GM18499 (cell line): ENCODE results near the gene PLEKHM1.

Source experiments
- ATAC-seq: cut with Tn5 transposase; IDR thresholded peaks from one replicate; pipeline ENCODE4 v1.9.1; 2021; ENCODE audit warnings: moderate number of reproducible peaks; ENCODE audit not compliant: insufficient read depth, unreplicated experiment

The PLEKHM1 gene

DNA sequence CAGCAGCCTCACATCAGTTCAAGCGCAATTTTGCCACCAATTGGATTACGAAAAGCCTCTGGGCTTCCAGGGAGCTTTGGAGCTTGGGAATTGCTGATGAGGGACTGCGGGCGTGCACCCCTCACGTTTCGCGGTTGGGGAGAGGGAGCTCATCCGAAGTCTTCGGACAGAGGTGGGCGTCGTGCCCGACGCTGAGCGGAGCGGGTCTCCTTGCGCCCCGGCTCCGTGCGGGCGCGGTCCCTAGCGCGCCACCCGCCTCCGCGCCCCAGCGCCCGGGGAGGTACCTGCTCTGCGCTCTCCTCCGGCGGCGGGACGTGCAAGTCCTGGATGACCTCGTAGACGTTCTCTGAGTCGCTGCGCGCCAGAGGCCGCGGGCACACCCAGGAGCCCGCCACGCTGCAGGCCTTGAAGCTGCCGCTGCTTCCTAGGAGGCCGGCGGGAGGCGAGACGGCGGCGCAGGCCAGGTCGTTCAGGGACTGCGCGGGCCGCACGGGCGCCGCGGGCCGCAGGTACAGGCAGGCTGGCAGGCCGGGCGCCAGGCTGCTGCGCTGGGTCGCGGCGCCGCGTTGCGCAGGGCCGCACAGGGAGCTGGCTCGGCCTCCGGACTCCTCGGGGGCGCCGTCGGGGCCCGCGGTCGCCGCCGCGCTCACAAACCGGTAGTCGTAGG is 61.0 kb downstream of the PLEKHM1 start:
- ATAC-seq = no peak

DNA sequence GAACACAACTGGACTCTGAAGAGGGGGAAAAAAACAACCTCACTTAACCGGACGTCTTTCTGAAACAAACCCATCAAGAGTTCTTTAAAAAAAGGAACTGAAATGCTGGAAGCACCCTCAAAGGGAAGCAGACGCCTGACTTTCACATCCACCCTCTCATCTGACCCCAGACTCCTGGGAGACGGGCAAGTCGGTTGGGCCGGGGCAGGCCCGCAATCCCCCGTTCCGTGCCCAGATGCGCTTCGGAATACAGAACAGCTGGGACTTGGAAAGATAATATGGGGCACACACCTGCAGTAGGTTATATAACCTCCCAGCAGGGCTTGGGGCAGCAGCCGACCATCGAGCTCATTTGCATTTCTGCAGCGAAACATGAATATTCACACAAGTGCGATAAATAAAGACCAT is 61.6 kb downstream of the PLEKHM1 start:
- ATAC-seq = no peak

DNA sequence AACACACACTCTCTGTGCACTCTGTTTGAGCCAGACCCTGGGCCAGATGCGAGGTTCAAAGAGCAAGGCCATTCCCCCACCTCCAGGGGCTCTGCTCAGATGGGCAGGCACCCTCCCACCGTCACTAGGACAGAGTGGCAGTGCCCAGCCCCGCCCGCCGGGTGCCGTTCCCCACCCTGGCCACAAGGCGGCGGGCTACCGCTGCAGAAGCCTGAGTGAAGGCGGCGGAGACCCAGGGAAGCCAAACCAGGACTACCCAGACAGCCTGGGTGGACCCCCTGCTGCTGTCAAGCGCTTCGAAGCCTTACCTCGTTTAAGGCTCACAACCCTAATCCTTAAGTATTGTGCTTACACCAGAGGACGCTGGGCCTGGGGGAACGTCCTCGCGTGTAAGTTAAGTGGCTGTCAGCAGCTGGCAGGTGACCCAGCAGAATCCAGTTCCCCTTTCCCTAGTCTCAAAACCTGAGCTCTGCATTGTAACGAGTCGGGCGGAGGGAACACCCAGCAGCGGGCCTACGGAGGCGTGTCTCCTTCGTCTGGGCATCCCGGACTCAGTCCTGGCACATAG is 62.4 kb downstream of the PLEKHM1 start:
- no peak for ATAC-seq

DNA sequence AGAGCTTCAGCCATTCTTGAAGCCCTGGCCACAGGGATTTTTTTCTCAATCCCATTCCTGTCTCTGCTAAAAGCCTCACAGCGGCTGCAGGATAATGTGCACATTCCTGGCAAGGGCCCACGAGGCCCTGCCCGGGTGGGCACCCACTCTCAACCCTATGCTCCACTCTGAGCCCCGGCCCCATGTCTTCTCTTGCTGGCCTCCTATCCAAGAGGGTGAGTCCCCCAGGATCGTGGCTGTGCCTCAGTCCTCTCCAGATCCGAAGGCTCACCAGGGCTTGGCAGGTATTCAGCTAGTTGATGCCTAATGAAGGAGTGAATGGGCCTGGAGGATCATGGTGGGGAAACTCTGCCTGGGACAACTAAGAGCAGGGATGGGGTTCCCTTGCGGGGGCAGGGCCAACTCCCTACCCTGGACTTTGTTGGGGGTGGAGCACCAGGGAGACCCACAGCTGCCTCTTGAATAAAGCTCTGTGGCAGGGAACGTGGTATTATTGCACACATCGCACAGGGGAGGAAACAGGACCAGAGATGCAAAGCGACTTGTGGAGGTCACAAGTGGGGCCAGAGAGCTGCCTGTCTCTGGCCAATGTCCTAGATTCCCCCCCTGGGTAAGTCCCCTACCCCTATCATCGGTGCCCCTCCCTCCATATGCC is 63.2 kb downstream of the PLEKHM1 start:
- ATAC-seq = no peak

DNA sequence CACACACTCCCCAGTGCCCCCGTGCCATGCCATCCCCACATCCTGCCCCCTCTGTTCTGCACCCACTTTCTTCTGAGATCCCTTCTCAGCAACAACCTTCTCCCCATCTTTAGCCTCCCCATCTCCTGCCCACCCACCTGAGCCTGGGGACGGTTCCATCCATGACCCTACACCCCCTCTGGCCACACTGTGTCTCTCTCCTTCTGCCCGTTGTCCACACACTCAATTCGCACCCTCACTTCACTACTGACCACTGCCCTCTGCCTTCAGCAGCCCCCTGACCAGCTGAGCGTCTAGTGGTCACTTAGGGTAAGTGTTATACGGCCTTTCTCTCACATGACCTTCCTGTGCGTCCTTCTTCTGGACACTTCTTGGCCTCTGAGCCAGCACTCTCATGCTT is 64.0 kb downstream of the PLEKHM1 start:
- ATAC-seq = no peak

DNA sequence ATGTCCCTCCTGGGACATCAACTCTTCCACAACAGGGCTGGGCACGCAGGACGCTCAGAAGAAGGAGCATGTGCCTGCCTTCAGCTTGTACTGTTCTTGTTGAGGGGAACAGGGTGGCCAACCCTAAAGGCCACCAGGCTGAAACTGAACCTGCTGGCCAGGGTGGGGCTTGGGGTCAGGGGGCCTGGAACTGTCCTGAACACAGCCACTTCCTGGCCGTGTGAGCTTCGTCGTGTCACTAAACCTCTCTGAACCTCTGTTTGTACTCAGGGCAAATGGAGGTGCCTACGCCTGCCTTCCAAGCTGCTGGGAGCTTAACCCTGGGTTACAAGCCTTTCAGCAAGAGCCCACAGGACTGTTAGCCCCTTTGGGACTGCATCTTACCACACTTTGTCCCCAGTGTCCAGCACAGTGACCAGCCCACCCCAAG is 64.5 kb downstream of the PLEKHM1 start:
- ATAC-seq = no peak

DNA sequence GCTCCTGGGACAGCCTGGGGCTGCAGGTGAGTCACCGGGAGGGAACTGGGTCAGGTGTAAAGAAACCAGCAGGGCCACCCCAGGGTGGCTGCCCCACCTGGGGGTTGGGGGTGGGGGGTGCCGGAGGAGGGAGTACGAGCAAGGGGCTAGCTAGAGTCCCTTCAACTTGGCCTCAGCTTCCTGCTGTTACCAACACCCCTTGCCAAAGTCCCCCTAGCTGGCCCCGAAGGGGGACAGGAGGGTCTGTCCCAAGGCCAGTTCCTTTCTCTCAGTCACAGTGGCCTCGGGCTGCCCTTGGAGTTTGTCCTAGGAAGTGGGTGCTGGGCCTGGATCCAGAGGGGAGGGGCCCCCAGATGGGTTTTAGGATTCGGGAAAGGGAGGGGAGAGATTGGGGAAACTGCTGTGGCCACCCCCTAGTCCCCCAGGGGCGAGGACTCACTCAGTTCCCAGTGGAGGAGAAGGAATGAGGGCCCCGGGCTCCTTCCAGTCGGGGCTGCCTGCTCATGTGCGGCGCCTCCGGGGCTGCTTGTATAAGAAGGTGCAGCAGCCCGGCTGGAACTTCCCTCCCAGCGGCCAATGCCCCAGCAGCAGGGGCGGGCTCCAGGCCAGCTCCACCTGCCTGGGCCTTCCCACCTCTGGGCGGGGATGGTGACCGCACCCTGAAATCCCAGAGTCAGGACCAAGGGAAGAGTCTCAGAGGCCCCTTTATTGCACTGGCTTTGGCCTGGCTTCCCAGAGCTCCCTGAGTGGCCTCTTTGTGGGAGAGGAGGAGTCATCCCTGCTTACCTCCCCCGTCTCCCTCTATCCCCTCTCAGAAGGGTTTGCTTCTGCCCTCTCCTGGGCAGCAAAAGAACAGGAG is 65.2 kb downstream of the PLEKHM1 start:
- ATAC-seq = no peak

DNA sequence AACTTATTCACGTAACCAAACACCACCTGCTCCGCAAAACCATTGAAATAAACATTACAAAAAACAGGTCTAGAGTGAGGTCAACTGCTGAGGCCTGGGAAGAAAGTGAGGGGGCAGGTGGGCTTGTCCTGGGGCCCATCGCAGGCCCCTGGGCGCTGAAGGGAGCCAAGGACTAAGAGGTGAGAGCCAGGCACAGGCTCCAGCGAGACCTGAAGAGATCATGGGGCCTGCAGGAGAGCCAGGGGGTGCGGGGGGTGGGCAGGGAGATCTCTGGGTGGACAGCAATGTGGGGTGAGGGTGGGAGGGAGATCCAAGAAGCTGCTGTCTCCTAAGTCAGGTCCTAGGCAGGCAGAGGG is 65.8 kb downstream of the PLEKHM1 start:
- ATAC-seq = no peak

DNA sequence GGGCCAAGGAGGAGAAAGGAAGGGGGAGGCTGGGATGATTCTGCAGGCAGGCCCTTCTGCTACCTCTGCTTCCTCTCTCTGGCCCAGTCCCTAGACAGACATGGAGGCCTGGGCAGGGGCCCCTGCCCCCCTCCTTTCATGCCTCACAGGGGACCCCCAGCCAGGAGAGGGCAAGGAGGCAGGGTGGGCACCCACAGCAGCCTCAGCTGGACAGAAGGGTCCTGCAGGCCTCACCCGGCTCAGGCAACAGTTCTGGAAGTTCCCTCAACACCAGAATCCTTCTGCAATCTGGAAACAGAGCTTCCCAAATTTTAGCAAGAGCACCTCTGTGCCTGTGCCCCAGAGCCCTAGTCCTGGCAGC is 66.6 kb downstream of the PLEKHM1 start:
- no peak for ATAC-seq

DNA sequence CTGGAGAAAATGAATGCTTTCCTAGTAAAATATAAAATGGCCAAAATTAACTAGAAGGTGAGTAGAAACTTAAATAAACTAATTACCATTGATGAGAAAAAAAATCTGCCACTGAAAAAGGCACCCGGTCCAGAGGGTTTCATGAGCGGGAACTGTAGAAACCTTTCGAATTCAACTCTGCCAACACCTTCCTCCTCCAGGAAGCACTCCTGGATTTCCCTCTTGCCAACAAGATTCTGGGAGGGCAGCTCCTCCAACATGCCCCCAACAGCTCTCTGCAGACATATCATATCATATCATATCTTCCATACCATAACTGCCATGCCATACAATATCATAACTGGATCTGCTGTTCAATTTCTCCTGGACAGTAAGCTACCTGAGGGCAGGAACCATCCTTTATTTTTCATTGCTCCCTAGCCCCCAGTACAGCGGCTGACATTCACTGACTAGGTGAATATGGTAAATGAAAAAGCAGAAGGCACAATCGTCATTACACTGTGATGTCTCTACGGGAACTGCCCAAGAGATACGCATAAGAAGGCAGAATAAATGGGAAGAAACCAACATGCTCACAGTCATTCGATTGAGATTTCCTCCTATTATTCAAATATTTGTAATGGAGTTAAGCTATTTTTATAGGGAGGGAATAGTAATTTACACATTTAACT is 67.1 kb downstream of the PLEKHM1 start:
- ATAC-seq = no peak

DNA sequence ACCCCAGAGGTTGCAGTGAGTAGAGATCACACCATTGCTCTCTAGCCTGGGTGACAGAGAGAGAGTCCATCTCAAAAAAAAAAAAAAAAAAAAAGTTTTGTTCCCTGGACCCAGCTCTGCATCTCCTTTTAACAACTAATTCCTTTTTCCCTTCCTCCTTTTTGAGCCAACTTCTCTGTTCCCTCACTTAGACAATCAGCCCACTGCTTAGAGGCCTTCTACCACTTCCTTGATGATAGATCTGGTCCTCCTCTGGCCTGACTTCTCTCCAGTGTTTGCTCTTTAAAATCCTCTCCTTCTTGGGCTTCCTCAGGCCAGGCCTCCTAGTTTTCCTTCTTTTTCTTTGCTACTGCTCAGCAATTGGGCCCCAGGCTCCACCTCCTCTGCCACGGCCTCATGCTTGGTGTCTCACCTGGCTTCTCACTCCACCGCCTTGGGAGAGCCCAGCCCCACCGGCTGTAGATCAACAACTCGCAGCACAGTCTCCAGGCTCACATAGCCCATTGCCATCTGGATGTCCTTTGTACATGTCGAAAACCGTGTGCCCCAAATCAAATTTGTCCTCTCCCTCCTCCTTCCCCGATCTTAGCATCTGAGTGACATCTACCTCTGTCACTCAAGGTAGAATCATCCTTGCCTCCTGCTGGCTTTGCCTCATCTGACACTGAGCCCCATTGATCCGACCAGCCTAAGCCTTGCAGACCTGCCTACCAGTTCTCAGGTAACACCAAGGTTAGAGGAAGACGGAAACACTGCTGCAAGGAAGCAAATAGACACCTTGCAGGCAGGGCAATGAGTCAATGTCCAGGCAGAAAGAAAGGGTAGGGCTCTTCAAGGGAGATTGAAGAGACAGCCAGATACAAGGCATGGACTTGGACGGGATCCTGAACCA is 75.3 kb downstream of the PLEKHM1 start:
- ATAC-seq = no peak

DNA sequence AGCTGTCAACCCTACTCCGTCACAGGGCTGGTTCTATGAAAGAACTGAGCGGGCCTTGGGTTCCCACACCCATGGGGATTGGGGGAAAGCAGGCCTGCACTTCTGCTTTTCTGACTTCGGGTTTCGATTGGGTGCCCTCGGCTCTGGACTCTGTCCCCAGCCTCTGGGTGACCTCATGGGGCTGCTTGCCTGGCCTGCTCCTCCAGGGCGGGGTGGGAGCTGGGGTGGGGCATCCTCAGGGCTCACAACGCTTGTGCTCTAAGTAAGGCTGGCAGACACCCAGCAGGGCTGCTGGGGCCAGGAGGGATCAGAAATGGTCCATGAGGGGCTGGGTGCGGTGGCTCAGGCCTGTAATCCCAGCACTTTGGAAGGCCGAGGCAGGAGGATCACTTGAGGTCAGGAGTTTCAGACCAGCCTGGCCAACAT is 77.0 kb downstream of the PLEKHM1 start:
- no peak for ATAC-seq

DNA sequence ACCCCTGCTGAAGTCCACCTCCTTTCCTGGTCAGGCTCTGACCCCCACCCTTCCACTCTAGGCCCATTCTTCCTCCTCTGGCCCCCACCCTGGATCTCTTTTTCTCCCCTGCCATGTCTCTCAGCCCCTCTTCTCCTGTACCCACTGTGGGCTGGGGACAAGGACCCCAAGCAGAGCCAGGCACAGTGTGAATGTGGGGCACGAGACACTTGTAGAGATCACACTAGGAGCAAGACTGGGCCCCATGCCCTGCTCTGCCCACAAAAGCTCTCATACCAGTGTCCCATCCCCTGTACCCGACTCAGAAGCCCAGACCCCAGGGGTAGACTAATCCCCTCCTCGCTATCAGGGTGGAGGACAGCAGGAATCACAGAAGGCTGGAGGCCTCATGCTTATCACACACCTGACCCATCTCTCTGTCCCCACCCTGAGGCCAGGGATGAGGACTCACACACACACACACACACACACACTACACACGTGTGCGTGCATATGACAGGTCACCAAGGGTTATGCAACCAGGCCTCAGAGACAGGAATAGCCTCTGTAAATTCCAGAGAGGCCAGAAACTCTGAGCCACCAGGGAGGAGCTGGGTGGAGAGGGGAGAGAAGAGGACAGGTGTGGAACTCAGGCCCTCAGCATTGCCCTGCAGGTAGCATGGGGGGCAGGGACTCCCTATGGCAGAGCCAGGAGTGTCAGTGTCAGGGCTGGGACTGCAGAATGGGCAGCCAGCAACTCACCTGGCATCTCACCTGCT is 79.0 kb downstream of the PLEKHM1 start:
- no peak for ATAC-seq

DNA sequence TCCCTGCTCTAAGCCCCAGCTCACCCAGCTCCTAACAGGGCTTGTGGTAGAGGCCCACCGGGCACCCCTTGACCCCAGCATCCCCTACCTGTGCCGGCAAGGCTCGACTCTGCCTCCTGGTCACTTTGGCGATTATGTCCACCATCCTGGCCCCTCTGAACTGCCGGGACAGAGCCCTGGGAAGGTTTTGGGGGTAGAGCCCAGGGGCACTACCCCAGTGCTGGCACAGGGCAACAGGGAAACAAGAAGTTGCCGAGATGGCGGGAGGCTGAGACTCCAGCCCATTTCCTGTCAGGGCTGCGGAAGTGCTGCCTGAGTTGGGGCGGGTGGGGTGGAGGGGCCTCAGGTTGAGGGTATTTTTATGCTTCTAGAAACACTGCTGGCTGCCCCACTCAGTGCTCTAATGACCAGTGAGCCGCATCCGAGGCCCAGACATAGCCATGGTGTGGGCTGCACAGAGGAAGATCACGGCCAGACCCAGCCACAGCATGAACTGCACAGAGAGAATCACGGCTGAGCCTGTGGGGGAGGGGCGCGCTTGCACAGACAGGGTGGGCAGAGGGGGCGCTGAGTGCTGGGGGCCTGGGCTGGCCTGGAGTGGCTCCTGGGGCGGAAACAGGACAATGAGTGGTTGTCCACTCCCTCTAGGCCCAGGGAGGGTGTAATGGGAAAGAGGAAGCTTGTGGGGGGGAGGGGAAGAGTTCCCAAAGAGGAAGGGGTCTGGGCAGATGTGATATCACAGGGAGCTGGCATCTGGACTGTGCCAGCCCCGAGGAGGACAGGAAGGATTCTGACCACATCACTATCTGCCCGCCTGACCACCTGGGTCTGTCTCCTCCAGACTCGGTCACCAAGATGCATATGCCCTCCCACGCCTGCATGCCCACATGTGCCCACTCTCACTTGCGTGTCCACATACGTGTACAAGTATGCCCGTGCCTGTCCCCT is 80.1 kb downstream of the PLEKHM1 start:
- ATAC-seq = no peak

DNA sequence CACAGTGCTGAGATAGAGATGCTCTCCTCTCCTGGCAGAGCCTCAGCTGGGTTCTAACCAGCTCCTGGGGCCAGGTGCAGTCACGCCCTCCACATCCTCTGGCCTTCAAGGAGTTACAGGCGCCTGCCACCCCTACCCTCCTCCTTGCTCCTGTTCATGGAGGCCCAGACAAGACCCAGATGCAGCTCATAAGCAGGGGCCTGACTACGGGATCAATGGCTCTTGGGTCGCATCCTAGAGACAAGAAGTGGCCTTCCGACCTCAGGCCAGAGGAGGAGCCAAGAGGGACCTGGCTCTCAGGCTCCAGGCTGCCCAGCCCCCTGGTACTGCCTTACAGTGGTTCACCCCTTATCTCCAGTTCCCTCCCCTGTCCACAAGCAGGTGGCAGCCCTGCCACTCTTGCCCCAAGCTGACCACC is 80.9 kb downstream of the PLEKHM1 start:
- no peak for ATAC-seq

DNA sequence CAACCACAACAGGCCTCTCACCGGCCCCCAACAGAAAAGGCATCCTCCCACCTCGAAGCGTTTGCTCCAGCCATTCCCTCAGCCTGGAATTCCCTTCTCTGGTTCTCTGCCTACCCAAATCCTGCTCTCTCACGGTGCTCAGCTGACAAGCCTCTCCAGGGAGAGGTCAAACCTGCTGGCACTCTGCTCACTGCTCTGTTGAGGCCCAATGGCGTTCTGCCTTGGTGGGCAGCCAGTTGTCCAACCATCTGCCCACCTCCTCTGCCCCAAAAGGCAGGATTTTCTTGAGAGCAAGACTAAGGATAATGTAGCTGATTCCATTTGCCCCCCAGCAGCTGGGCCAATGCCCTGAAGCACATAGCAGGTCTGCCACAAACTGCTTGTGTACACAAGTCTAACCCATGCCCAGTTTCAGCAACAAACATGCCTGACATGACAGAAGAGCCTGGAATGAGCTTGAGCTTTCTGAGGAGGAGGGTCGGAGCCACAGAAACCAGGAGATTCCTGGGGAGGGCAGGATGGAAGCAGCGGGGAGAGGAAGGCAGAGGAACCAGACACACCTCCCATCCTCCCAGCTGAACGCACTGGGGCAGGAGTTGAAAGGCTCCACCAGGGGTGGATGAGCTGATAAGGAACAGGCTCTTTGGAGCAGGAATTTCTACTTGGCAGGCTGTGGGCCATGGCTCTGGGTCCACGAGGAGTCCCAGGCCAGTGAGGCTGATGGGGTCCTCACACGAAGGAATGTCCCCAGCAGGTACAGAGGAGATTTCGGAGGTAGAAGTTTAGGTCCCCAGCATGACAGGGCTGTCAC is 81.7 kb downstream of the PLEKHM1 start:
- ATAC-seq = no peak

DNA sequence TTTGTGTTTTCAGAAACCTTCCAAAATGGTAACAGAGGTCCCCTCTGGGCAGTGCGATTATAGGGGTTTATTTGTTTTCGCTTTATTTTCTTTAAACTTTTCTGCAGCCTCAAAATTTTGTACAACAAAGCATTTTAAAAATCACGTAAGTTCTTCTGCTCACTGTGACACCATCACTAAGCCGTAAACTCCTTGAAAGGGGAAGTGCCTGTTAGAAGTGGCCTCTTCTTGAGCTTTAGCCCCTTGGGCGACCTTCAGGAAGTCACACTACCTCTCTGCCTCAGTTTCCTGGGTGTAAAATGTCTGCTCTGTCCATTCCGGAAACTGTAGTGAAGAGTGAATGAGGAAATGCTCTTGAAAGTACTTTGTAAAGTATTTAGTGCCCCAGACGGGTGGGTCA is 84.4 kb downstream of the PLEKHM1 start:
- no peak for ATAC-seq
